Left lung (tissue), 10 donors: ENCODE results near the gene OR6Y1. TPM values are rescaled to one million over a fixed set of nuclear protein-coding genes. Genes with fewer than 3 reads are reported as not detected.

Source experiments
- ATAC-seq: fragments of 200-7000 bp; cut with Tn5 transposase; one replicate; pipeline ENCODE4 v1.9.1; 2020; ENCODE audit warnings: moderate library complexity
- DNase-seq, 4 donors: peaks; one replicate each; pipeline ENCODE4 v3.0.0-alpha.2; 2013 to 2020
- H3K27ac ChIP-seq, 2 donors: fragments of 200-600 bp; sonication (generic) in 1 of 2; one replicate each; pipeline versions ENCODE4 v1.5.0 to v1.8.0; 2020 to 2021
- H3K27me3 ChIP-seq, 2 donors: fragments of 200-600 bp; sonication (generic) in 1 of 2; one replicate each; pipeline versions ENCODE4 v1.5.0 to v1.8.0; 2020 to 2021
- H3K36me3 ChIP-seq, 2 donors: fragments of 200-600 bp; sonication (generic) in 1 of 2; one replicate each; pipeline versions ENCODE4 v1.5.0 to v1.8.0; 2020 to 2021
- H3K4me1 ChIP-seq, 2 donors: fragments of 200-600 bp; one replicate each; pipeline ENCODE4 v1.8.0; 2021
- H3K4me3 ChIP-seq, 2 donors: fragments of 200-600 bp; sonication (generic) in 1 of 2; one replicate each; pipeline versions ENCODE4 v1.5.0 to v1.8.0; 2020 to 2021; ENCODE audit warnings: mild to moderate bottlenecking in 1 of 2
- H3K9me3 ChIP-seq, 2 donors: fragments of 200-600 bp; sonication (generic) in 1 of 2; one replicate each; pipeline versions ENCODE4 v1.5.0 to v1.8.0; 2020 to 2021
- intact Hi-C, 2 donors: fragments of 100-400 bp; cut with DNase I; formaldehyde crosslinking; loops; one replicate each; pipeline versions ENCODE4 v1.11.2 to v1.14.2; 2022
- polyA plus RNA-seq, 6 donors: library from polyadenylated mRNA; unstranded; fragments of 120-200 nt; gene quantifications; one replicate each; pipeline ENCODE4 v1.2.1, GENCODE V29; 2013; ENCODE audit not compliant: insufficient read length in 6 of 6
- total RNA-seq, 2 donors: library from RNA; stranded (reverse); fragmentation: NEBNext Ultra II Directional; extraction: Animal tissue kit (Norgen Biotek cat#: 25700); gene quantifications; one replicate each; pipeline ENCODE4 v1.2.1, GENCODE V29; 2021
- TF ChIP-seq, protein P1 (sequence below), 2 donors: fragments of 200-600 bp; sonication (generic) in 1 of 2; IDR thresholded peaks; one replicate each; pipeline versions ENCODE4 v1.5.0 to v1.8.0; 2021; ENCODE audit warnings: antibody characterized with exemption in 2 of 2
- donor health status: DM: no; HTN: yes; CAD: no.
- donor health status: DM: no; HTN: no; CAD: no.

The OR6Y1 gene
- total and polyA plus RNA-seq, 8 donors: not detected

DNA sequence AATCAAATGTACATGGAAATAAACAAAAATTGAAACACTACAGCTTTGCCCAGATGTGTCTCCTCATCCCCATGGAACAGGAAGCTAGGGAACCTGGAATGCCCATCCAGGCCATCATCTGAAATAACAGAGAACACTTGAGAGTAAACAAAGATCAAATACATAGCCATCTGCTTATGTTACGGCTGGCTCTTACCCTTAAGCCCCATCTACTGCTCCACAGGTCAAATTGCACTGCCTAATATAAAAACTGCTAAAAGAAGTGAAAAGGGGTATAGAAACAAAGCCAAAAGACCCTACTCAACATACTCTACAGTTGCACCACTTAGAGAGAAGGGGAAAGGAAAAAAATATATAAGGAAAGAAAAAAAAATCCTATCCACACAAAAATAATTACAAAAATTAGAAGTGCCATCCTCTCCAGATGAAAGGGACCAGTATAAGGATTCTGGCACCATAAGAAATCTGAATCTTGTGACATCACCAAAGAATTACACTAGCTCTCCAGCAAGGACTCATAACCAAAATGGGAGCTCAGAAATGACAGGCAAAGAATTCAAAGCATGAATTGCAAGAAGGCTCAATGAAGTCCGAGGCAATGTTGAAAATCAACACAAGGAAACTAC is 26.9 kb downstream of the OR6Y1 start:
- Histone ChIP-seq H3K4me3 (no peak overlapping the region), H3K4me1 (no peaks in the 10 kb centered on the region), H3K27ac (no peak overlapping the region), H3K27me3 (no peaks in the 10 kb centered on the region), H3K36me3 (no peaks in the 10 kb centered on the region), H3K9me3 (peaks cover 0 to 5% of the 10 kb centered on the region in 2 donors)
- intact Hi-C loops: no loop called here
- peak in 1 of 4 donors; percentile 25 for DNase-seq
- ATAC-seq: peak; percentile 21
- TF ChIP-seq, protein P1, sequence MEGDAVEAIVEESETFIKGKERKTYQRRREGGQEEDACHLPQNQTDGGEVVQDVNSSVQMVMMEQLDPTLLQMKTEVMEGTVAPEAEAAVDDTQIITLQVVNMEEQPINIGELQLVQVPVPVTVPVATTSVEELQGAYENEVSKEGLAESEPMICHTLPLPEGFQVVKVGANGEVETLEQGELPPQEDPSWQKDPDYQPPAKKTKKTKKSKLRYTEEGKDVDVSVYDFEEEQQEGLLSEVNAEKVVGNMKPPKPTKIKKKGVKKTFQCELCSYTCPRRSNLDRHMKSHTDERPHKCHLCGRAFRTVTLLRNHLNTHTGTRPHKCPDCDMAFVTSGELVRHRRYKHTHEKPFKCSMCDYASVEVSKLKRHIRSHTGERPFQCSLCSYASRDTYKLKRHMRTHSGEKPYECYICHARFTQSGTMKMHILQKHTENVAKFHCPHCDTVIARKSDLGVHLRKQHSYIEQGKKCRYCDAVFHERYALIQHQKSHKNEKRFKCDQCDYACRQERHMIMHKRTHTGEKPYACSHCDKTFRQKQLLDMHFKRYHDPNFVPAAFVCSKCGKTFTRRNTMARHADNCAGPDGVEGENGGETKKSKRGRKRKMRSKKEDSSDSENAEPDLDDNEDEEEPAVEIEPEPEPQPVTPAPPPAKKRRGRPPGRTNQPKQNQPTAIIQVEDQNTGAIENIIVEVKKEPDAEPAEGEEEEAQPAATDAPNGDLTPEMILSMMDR (IDR thresholded peaks at IDR 0.05): peak; percentile 17 to 46

DNA sequence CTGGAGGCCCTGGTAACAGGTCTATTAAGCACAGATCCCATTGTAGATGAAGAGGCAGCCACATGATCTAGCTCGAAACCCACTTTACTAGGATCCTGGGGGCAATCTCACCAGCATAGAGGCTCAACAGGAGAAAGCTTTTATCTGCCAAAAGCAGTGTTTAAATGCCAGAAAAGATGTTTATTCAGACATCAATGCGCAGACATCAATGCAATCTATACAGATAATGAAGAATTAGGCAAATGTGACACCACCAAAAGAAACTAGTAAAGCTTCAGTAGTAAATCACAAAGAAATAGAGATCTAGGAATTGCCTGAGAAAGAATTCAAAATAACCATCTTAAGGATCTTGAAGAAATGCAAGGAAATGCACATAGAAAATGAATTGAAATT is 32.5 kb downstream of the OR6Y1 start:
- intact Hi-C loops: no loop called here
- TF ChIP-seq, protein P1 (IDR thresholded peaks at IDR 0.05): no peak
- H3K36me3 ChIP-seq: no peaks in the 10 kb centered on the region
- DNase-seq: no peak
- H3K4me1 ChIP-seq: no peaks in the 10 kb centered on the region
- no peak for ATAC-seq
- H3K27ac ChIP-seq: no peak overlapping the region
- H3K27me3 ChIP-seq: no peaks in the 10 kb centered on the region
- H3K4me3 ChIP-seq: no peak overlapping the region
- H3K9me3 ChIP-seq: no peaks in the 10 kb centered on the region

DNA sequence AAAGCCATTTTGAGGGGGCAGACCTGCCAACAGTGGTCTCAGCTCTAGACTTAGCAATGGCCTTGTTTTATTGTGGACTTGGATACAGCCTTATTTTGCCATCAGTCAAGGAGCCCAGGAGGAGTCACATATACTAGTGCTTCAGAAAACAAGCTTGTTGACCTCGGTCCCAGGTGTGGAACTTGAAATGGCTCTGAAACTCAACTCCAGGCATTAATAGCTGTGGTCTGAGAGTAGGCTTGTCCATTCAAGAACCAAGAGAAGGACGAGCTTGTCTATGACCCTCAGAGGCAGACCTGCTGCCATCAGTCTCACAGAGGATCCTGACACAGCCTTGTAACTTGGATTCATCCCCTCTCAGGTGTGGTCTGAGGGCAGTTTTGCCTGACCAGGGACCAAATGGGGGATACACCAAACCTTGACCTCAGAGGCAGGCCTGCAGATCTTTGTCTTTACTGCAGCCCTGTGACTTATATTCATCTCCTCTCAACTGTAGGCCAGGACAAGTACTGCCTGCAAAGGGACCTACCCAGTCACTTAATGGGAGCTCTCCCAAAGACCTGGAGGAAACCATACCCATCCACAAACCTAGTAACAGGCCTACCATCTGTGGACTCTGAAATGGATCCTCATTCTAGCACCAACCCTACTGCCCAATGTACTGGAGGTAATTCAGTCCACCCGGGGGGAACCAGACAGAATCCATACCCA is 33.1 kb downstream of the OR6Y1 start:
- Histone ChIP-seq H3K27ac (no peak overlapping the region), H3K27me3 (no peaks in the 10 kb centered on the region), H3K36me3 (no peaks in the 10 kb centered on the region), H3K4me1 (no peaks in the 10 kb centered on the region), H3K4me3 (no peak overlapping the region), H3K9me3 (no peaks in the 10 kb centered on the region)
- TF ChIP-seq, protein P1 (IDR thresholded peaks at IDR 0.05): no peak
- ATAC-seq (no peak), DNase-seq (no peak)
- intact Hi-C loops: no loop called here

DNA sequence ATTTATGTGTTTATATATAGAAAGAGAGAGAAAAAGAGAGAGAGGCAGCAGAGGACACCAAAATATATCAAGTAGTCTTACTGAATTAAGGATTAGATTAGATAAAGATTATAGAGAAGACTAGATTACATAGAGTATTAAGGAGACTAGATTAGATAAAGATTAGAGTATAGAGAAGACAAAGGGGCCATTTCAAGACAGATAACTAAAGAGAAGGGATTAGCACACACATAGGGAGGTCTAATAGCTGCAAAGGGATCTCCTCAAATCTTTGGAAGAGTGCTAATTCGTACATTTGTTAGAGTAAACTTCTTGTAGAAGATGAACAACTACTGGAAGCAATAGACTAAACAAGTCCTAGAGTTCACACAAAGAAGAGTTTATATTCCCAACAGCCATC is 34.2 kb downstream of the OR6Y1 start:
- ATAC-seq: no peak
- Histone ChIP-seq H3K4me3 (no peak overlapping the region), H3K36me3 (no peaks in the 10 kb centered on the region), H3K4me1 (no peaks in the 10 kb centered on the region), H3K9me3 (no peaks in the 10 kb centered on the region), H3K27ac (no peak overlapping the region), H3K27me3 (no peaks in the 10 kb centered on the region)
- no peak for DNase-seq
- intact Hi-C loops: no loop called here
- TF ChIP-seq, protein P1 (IDR thresholded peaks at IDR 0.05): no peak

DNA sequence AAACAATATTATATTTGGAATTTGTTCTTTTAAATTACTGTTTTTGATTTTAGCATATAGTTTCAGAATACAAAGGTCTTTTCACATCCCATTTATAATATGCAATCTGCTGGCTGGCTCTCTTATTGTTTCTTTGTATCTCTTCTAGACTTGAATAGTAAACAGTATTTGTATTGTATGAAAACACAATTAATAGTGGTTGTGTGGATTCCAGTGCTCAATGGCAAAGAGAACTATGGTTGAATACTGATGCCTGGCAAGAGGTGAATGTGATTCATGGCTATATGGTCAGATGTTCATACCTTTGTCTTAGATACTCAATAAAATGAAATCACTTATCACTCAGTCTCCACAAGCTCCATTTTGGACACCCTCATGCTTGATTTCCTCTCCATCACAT is 37.2 kb downstream of the OR6Y1 start:
- Histone ChIP-seq H3K4me1 (no peaks in the 10 kb centered on the region), H3K27ac (no peak overlapping the region), H3K9me3 (no peaks in the 10 kb centered on the region), H3K27me3 (no peaks in the 10 kb centered on the region), H3K36me3 (no peaks in the 10 kb centered on the region), H3K4me3 (no peak overlapping the region)
- DNase-seq: no peak
- no peak for ATAC-seq
- TF ChIP-seq, protein P1 (IDR thresholded peaks at IDR 0.05): no peak
- intact Hi-C loops: no loop called here
